NCI-H1417 (cell line): ENCODE results near the gene GFPT2.

Source experiments
- DNase-seq, 3 experiments: peaks; one replicate each; lab custom pipeline; 2025; lab: John Stamatoyannopoulos, UW

The GFPT2 gene

DNA sequence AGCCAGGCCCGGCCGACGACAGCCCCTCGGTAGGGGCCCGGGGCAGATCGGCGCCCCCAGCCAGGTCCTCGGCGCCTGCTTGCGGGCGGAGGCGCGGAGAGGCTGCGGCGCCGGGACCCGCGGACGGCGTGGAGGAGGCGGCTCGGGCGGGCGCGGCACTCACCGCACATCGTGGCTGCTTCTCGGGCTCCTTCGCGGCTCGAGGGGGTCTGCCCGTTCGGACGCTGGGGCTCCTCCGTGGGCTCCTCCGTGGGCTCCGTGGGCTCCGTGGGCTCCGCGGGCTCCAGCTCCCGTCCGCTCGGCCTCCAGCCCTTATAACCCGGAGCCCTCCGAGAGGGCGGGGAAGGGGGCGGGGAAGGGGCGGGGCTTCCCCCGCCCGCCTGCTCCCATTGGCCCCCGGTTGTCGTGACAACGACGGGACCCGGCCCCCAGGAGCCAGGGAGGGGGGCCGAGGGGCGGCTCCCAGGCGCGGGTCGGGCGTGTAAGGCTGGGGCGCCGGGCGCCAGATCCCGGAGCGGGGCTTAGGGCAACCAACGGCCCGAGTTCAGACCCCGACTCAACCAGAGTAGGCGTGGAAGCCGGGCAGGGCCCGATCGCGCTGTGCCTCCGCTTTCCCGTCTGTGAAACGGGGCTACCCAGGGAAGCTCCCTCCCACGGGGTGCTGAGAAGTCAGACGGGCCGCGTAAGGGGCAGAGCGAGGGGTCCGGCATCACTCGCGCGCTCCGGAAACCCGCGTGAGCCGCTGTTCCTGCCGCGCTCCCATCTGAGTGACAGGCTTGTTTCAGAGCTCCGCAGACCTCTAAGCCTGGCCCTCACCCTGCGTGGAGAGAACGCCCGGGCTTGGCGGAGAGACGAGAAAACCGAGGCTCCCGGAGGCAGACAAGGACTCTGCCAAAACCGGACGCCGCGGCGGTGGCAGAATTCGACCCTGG lies at the start of gene GFPT2:
Gene GFPT2, minus strand, starts transcription at position 289 of the 932 bp plus-strand sequence. Its CDS starts 119 bp downstream, at position 170.
- DNase-seq: peak; percentile 50 to 80 (median 77)

GRCh38 chr5:180402716-180403115 lies 49.6 kb upstream of the GFPT2 start:
- DNase-seq: no peak

- no peak for DNase-seq
These were observed 48.2 kb upstream of the GFPT2 start for GRCh38 chr5:180401229-180401907.

GRCh38 chr5:180400416-180400815 lies 47.3 kb upstream of the GFPT2 start:
- no peak for DNase-seq

DNA sequence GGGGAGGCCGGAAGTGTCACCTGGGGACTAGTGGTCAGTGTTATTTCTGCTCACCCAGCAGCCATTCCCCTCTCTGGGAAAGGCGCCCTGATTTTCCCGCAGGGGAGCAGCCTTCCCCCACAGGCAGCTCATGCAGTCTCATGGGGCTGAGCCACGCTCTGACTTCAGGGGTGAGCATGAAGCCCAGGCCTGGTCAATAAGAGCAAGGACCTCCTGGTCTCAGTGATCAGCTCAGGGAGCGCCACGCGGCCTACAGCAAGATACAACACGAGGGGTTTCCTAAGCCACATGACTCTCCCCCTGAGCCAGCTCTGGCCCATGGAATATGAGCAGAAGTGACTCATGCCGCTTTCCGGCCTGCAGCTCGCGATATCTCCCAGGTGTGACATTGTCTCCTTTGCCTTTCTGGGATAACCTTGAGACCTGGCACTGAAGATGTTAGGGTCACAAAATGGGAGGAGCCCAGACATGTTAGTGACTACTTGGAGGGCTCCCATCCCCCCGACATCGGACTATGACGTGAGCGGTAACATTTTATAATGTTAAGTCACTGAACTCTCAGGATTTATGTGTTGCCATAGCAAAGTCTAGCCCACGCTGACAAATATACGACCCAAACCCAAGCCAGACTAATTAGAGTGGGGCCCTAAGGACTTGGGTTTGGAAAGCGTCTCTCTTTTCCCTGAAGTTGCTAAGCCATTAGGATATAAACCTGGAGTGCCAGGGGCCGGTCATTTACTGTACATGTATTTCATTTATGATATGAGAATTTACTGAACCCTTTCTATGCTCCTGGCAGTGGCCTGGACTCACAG lies 46.5 kb upstream of the GFPT2 start:
- DNase-seq: no peak

DNA sequence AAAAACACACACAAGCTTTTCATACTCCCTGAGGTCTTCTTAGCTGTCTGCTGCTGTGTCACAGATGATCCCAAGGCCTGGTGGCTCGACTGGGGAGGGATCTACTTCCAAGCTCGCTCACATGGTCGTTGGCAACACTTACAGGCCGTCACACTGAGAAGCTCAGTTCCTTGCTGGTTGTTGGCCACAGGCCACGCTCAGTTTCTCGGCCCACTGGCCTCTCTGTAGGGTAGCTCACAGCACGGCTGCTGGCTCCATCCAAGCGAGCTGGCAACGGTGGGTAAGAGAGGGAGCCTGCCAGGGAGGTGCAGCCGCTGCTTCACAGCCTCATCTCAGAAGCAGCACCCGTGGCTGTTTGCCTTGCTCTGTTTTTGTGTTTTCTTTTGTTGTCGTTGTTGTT lies 43.8 kb upstream of the GFPT2 start:
- DNase-seq: no peak

GRCh38 chr5:180395540-180396274 lies 42.6 kb upstream of the GFPT2 start:
- DNase-seq: no peak

GRCh38 chr5:180394031-180394636 lies 41.0 kb upstream of the GFPT2 start:
- no peak for DNase-seq

GRCh38 chr5:180391276-180391675 lies 38.1 kb upstream of the GFPT2 start:
- DNase-seq: no peak

- no peak for DNase-seq
These were observed 37.5 kb upstream of the GFPT2 start for GRCh38 chr5:180390441-180391190.

- DNase-seq: no peak
These were observed 36.3 kb upstream of the GFPT2 start for GRCh38 chr5:180389252-180390101.

DNA sequence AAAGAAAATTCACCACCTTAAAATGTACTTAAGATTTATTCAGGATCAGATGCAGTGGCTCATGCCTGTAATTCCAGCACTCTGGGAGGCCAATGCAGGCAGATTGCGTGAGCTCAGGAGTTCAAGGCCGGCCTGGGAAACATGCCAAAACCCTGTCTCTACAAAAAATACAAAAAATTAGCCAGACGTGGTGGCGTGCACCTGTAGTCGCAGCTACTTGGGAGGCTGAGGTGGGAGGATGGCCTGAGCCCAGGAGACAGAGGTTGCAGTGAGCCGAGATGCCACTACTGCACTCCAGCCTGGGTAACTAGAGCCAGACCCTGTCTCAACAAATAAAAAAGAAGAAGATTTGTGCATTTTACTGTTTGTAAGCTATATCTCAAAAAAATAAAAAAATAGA lies 34.7 kb upstream of the GFPT2 start:
- no peak for DNase-seq

DNA sequence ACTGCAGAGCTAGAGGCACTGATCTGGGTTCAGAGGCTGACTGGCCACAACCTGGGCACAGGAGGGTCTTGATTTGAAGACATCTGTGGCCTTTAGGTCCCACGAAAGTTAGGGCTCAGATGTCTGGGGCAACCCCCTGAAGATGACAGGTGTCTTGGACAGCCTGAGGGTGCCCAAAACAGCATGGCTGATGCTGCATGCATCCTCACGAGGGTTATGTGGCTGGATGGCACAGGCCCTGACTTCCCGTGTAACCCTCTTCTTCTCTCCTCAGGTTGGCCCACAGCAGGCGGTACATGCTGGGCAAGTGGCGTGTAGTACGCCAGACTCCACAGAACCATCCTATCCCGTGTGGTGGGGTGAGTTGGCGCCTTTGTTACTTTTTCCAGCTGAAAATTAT lies 29.8 kb upstream of the GFPT2 start:
- no peak for DNase-seq

- no peak for DNase-seq
These were observed 28.8 kb upstream of the GFPT2 start for GRCh38 chr5:180381851-180382480.

GRCh38 chr5:180381428-180381827 lies 28.3 kb upstream of the GFPT2 start:
- no peak for DNase-seq

DNA sequence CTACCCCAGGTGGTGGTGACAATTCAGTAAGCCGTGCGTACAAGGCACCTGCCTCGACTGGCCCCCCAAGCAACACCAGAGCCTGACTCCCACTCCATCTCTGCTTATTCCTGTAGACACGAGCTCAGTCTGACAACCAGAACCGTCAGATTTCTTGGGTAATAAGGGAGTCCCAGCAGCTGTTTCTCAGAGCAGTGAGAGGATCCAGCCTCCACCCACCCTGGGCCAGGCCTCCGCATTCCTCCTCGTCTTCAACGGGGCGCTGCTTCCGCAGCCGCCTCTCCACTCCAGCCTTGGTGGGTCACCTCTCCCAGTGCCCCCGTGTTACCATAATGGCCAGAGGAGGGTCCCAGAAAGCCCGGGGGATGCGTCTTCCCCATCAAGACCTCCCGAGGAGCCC lies 27.7 kb upstream of the GFPT2 start:
- no peak for DNase-seq

DNA sequence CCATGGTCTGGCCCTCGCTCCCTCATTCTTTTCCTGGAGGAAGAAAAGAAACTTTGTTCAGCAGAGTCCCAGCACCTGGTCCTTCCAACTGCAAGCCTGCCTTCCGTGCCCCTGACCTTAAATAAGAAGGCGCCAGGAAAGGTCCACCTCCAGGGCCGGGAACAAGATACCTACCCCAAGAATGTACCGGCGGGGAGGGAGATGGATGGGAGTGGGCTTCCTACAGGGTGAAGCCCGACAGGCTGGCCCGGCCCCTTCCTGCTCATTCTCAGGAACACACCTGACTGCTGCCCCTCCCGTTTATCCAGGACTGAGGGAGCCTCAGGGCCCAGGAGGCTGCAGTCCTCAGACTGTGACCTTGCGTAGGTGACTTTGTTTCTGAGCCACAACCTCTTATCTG lies 27.3 kb upstream of the GFPT2 start:
- no peak for DNase-seq

GRCh38 chr5:180379355-180380070 lies 26.4 kb upstream of the GFPT2 start:
- DNase-seq: no peak
